NCI-H82 treated with DMSO at 0.1 percent for 48 hours (cell line): ENCODE measurements around the gene ATP2C2.
A peak's percentile ranks its signal among the peaks of the same experiment; 100 is the strongest.

ENCODE experiments used
- DNase-seq: peaks from one replicate; lab custom pipeline; 2025; ENCODE audit not compliant: unreplicated experiment; lab: John Stamatoyannopoulos, UW

The ATP2C2 gene

DNA sequence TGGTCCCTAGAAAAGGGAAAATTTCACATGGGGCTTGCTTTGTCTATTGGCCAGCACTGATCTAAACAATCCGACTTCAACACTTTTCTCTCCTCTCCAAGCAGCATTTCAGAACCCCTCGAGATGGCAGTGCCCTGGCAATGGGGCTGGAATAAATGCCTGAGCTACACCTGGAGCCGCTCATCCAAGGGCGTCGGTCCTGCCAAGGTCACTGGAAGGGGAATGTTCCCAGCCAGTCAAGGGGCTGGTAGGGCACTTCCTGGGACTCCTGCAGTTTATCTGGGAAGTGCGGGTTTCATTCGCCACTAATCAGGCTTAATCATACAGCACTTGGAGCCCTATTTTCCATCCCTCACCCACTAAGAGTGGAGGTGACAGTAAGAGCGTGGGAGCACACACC, 119.0 kb downstream of the ATP2C2 start:
- DNase-seq = no peak

DNA sequence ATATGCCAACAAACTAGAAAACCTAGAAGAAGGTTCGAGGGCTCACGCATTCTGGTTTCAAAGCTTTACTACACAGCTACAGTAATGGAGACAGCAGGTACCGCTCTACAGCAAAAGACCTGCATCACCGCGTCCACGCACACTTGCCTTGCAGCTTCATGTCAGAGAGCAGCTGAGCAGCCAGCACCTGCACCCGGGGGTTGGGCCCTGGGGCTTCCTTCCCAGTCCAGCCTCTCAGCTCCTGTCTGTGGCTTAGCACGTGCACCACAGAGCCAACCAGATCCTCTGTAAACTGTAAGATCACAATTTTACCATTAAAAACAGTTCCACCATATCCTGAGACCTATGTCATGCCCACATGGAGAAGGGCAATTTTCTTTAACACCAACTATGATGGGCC, 120.8 kb downstream of the ATP2C2 start:
- no peak for DNase-seq

DNA sequence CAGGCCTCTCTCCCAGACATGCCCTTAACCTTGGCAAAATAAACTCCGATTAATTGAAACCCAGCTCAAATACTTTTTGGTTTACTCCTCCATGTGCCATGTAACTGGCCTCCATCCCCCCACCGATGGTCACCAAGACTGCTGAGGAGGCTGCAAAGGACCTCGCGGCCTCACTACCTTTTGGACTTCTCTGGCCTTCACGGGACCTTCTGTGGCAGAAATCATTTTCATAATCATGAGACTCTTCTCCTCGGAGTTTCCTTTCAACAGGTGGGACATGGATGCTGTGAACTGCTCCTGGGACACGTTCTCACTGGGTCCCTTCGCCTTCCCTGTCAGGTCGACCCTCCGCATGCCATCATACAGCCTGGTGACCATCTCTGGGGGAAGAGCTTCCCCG, 127.2 kb downstream of the ATP2C2 start:
- no peak for DNase-seq

DNA sequence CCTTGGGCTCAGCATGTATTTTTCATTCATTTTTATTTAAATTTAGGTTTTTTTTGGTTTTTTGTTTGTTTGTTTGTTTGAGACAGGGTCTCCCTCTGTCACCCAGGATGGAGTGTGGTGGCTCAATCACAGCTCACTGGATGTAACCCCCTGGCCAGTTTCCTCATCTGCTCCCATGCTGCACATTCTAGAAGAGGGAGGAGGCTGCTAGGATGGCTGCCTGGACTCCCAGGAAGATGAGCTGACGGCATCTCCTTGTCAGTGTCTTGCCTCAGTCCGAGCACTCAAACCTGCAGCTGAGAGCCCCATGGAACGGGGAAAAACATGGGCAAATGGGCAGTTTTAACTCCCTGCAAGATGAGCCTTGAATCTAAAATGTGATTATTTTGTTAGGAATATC, 128.7 kb downstream of the ATP2C2 start:
- DNase-seq = no peak

DNA sequence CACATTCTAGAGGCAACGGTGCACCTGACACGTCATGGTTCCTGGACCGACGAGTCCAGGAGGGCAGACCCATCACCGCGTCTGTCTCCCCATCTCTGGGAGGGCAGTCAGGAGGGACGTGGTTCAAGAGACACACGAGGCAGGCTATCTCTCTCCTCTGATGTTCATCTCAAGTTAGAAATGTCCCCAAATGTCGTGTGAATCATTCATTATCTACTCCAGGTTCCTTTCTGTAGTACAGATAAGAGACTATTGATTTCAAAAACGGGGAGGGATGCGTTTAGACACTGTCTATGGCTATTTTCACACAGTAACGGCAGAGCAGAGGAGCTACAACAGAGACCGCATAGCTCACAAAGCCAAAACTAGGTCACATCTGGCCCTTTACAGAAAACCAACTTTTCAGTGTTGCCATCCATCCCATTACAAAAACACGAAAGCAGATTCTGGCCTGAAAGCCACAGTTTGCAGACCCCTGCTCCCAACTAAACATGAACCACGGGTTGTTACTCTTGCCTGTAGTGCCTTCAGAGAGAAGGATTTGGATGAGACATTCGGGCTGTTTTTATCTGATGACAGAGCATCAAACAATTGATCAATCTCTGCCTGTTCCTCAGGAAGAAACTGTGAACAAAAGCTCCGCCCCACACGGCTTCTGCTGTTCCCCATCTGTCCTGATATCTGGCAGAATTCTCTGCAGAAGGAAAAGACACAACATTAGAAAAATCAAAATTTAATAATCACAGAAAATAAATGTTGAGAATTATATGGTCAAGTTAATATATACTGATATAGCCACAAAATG, 129.3 kb downstream of the ATP2C2 start:
- no peak for DNase-seq

DNA sequence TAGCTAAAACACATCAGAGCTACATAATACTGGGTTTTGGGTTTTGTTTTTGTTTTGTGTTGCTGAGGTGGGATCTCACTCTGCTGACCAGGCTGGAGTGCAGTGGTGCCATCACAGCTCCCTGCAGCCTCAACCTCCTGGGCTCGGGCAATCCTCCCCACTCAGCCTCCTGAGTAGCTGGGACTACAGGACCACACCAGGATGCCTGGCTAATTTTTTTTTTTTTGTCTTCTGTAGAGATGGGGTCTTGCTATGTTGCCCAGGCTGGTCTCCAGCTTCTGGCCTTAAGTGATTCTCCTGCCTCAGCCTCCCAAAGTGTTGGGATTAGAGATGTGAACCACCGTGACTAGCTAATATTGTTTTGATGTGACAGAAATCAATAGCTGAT, 129.9 kb downstream of the ATP2C2 start:
- DNase-seq = no peak

DNA sequence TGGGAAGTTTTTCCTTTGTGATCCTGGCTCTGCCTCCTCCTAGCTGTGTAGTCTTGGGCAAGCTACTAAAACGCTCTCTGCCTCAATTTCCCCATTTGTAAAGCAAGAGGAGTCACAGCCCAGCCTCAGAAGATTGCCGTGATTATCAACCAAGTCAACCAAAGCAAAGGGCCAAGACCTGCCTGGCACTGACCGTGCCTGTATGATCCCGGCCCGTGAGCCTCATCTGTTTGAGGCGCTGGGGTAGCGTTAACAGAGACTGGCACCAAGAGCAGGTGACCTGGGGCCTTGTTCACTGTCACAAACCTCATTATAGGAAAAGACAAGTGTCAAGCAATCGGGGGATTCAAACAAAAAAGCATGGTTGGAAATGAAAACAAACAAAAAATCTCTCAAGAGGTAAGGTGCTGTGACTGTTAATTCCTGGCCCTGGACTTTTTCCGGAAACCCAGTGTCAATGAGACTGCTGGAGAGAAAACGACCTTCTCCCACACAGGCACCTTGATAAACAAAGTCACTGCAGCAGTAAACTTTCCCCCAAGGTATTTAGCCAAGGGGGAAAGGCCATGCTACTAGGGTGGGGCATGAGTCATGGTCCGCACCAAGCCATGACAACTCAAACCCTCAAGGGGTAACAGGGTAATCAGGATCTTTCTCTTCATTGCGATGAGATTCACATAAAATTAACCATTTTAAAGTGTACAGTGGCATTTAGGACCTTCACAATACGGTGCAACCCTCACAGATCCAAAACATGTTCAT, 130.7 kb downstream of the ATP2C2 start:
- DNase-seq = no peak

DNA sequence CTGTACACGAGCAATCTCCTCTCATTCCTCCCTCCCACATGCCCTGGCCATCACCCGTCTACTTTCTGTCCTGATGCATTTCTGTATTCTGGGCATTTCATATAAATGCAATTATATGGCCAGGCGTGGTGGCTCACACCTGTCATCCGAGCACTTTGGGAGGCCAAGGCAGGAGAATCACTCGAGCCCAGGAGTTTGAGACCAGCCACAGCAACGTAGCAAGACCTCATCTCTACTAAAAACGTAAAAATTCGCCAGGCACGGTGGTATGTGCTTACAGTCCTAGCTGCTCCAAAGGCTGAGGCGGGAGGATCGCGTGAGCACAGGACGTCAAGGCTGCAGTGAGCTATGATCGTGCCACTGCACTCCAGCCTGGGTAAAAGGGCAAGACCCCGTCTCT, 131.3 kb downstream of the ATP2C2 start:
- DNase-seq = no peak

DNA sequence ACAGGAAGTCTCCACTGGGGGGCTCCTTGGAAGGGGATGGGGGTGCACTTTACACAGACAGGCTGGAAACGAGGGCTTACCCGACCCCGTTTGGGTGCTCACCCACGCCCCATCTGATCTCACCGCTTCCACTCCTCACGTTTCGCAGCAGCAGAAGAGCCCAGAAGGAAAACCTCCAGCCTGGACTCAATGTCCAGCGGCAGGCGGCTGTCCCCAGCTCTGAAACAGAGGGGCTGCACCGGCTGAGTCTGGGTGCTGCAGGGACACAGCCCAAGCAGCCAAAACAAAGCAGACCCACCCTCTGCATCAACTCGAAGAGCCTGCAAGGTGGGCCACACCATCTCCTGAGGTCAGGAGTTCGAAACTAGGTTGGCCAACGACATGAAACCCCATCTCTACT, 132.2 kb downstream of the ATP2C2 start:
- no peak for DNase-seq

DNA sequence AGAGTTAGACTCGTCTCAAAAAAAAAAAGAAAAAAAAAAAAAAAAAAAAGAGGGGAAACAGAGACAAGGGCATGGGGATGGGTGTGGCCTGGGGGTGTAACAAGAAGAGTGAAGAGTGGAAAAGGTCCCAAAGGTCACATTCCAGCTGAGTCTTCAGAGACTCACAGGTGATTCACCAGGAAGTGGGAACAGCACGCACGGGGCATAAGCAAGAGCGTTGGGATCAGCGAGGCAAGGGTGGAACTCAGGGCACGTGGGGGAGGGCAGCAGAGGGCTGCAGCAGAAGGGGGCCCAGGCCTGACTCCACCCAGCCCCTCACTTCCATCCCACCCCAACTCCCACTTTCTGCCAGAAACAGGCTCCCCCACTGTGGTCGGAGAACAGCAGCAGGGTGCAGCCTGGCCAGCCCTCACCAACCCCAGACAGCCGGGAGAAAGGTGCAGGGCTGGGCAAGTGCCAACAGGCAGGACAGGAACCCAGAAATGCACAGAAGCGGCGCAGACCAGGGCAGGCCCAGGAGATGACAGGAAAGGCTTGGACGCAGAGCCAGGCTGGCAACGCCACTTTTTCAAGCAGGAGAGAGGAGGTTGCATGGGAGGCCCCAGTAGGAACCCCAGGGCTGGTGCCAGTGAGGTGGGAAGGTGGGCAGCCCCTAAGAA, 132.9 kb downstream of the ATP2C2 start:
- DNase-seq = no peak

DNA sequence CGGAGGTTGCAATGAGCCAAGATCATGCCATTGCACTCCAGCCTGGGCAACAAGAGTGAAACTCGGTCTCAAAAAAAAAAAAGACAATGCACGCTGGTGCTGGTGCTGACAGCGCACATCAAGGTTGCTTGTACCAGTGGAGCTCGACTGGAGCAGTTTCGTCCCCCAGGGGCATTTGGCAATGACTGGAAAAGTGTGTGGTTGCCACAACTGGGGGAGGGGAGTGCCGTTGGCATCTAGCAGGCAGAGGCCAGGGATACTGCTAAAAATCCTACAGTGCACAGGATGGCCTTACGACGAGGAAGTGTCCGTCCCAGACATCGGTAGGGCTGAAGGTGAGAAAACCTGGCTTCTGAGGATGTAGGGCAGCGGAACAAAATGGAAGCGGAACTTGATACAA, 133.7 kb downstream of the ATP2C2 start:
- DNase-seq = no peak

DNA sequence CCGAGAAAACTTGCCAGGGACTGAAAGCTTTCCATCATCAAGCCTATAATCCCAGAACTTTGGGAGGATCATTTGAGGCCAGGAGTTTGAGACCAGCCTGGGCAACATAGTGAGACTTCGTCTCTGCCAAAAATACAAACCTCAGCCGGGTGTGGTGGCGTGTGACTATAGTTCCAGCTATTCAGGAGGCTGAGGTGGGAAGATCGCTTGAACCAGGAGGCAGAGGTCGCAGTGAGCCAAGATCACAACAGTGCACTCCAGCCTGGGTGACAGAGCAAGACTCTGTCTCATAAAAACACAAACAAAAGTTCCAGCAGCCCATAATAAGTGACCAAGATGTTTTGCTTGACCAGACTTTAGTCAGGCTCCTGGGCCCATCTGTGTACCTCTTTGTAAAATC, 134.2 kb downstream of the ATP2C2 start:
- DNase-seq = no peak

DNA sequence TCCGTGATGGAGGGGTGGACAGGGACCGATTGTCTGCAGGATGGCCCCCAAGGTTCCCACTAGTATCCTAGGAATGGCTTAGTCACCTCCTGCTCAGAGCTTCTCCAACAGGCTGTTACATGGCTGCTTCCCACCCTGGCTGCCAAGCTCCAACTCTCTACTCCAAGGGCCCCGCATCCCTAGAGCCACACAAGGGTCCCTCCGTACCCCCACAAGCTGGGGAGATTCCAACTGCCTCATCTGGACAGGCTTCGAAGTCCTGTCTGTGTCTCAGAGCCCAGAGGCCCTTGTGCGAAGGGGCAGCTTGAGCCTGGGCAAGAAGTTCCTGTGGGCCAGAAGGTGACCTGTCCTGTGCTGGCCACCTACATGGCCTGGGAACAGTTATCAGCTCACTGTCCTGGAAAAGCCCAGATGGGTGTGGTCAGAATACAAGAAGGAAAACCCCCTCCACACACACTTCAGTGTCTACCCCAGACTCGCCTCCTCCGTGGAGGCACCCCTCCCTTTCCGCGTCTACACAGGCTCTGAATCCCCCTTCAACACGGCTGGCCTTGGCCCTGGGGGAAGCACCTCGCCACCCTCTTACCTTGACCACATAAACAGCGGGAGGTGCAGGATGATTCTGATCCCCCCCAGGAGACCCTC, 135.5 kb downstream of the ATP2C2 start:
- no peak for DNase-seq

DNA sequence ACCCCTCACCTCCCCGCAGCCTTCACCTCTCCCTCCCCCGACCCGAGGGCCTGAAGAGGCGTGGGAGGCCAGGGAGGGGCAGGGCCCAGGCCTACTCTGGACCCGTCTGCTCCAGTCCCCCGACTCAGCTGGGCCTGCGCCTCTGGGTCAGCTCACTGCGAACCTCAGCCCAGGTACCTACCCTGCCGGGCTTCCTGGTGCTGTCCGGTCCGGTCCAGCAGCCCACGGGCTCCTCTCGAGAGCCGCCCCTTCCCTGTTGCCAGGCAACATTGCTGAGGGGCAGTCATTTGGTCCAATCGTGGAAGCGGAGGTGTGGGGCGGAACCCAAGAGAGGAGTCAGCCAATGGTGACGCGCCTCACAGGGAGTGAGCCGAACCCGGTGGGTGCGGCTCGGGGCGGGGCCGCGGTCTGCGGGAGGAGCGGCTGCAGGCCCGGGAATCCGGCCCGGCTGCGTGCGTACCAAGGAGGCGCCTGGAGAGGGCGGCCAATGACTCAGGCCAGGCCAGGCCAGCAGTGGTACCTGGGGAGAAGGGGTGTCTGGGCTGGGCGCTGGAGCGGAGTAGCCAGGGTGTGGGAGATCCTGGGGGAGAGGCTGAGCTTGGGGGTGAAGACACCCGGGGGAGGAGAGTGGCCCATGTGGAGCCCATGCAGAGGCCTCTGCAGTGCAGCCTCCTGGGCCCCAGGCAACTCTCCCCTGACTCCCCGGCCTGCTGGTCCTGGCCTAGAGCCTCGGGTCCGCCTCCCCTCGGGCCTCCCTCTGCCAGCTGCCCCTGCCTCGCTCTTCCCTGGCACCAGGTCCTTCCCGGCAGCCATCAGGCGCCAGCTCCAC, 136.3 kb downstream of the ATP2C2 start, which contains the start of gene MEAK7:
Gene MEAK7 (minus strand): TSS at position 240 of the 829 bp plus-strand sequence. CDS start 6,573 bp downstream, outside the sequence.
- peak; percentile 87 for DNase-seq

DNA sequence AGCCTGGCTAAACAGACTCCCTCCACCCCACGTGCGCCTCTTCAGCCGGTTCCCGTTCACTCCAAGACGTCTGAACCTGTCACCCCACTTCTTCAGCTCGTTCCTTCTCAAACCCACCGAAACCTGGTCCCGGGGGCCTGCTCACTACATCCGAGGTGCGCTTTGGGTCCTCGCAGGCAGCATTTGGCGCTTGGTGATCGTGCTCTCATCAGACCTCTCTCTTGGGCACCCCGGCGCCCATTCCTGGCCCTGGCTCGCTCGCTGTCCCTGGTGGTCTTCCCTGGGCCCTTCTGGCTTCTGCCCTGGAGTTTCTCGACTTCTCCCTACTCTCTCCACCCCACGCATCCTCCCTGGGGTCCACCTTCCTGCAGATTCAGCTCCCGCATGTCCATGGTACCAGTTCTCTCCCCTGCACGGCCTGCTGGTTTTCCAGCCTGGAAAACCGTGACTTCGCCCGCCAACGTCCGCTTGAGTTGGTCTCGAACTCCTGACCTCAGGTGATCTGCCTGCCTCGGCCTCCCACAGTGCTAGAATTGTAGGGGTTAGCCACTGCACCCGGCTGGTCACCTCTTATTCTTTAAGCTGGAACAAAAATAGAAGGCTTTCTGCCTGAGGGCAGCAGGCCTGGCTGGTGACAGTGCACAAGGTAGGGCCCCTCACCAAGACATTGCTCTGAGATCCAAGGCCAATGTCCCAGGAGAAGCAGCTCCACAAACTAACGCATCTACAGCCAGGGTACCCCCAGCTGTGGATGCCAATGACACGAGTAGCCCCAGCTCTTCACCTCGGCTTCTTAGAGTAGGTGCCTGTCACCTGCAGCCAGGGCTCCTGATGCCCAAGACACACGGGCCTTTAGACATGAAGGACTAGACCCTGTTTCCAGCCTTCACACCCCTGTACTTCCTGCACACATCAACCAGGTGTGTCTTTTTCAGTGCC, 137.2 kb downstream of the ATP2C2 start:
- no peak for DNase-seq

DNA sequence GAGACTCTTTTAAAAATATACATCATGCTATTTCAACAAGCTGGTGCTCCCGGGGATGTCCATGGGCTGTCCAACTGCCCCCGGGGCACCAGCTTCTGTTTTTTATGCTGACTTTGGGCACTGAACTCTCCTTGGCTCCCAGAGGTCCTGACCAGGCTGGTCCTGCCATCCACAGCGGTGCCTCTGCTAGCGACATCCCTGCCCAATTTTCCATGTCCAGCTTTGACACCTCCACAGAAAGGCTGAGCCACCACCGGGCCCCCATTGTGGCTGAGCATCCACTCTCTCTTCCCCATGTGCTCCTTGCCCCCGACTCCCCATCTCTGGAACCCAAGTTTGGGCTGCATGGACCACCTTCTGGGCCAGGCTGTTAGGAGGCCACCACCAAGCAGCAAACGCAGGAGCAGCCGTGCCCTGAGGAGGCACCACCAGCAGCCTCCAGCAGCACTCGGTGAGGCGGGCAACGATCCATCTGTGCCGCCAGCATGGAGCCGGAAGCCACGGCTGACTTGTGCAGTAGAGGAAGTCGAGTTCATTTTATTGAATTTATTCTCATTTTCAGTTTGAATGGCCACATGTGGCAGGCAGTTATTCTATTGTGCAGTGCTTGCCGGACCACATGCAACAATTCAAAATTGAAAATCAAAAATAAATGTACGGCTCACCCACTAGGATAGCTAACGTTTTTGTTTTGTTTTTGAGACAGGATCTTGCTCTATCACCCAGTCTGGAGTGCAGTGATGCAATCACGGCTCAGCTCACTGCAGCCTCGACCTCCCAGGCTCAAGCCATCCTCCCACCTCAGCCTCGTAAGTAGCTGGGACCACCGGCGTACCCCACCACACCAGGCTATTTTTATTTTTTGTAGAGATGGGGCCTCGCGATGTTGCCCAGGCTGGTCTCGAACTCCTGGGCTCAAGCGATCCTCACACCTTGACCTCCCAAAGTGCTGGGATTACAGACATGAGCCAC, 139.0 kb downstream of the ATP2C2 start:
- no peak for DNase-seq

DNA sequence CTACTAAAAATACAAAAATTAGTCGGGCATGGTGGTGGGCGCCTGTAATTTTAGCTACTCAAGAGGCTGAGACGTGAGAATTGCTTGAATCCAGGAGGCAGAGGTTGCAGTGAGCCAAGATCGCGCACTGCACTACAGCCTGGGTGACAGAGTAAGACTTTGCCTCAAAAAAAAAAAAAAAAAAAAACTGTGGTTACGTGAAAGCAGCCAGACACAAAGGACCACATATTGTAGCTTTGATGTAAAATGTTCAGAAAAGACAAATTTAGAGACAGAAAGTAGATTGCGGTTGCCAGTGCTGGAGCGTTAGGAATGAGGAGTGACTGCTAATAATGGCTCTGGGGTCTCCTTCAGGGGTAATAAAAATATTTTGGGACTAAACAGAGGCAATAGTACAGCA, 140.2 kb downstream of the ATP2C2 start:
- no peak for DNase-seq
